ENCODE measurements around the gene TTC31.

The TTC31 gene

DNA sequence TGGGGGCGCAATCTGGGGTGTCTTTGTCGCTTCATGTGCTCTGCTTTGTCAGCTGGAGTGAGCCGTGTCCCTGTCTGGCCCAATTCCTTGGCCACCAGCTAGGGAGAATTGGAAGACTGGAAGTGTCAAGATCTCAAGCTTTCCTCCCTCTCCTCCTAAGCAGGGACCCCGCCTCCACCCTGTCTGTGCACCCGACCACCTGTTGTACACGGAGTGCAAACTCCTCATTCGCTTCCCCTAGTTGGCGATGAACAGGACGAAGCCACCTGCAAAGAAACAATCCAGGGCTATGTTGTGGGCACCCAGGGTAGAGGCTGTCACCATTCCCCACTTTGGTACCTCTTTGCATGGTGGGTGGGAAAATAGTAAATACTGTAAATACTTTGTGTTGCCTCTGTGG, 44.9 kb downstream of the TTC31 start:
- no peak for DNase-seq

DNA sequence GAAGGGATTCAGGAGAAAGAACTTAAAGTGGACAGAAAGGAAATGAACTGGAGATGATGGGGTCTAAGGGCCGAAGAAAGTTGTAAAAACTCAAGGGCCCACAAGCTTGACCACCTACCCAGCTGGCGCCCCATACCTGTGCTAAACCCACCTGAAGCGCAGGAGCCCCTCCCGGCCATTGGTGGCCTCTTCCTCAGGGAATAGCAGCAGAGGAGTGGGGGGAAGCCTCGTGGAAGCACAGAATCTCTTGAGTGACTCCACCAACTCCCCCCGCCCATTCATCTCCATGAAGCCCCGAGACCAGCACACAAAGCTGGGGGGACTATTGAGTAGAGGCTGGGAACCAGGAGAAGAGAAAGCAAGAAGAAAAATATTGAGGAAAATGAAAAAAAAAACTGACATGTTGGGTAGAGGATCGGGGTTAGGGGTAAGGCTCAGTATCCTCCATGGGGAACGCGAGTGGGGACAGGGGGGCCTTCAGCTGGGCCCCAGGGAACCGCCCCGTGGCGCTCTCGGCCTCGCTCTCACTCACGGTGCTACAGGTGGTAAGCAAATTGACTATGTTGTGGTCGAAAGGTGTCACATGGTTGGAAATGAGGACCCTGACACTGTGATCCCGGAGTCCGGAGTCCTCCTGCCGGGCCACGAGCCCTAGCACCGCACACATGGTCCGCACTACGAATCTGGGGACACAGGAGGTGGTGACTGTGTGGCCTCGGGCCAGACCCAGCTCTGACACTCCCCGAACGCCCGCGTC, 45.9 kb downstream of the TTC31 start:
- DNase-seq: no peak

DNA sequence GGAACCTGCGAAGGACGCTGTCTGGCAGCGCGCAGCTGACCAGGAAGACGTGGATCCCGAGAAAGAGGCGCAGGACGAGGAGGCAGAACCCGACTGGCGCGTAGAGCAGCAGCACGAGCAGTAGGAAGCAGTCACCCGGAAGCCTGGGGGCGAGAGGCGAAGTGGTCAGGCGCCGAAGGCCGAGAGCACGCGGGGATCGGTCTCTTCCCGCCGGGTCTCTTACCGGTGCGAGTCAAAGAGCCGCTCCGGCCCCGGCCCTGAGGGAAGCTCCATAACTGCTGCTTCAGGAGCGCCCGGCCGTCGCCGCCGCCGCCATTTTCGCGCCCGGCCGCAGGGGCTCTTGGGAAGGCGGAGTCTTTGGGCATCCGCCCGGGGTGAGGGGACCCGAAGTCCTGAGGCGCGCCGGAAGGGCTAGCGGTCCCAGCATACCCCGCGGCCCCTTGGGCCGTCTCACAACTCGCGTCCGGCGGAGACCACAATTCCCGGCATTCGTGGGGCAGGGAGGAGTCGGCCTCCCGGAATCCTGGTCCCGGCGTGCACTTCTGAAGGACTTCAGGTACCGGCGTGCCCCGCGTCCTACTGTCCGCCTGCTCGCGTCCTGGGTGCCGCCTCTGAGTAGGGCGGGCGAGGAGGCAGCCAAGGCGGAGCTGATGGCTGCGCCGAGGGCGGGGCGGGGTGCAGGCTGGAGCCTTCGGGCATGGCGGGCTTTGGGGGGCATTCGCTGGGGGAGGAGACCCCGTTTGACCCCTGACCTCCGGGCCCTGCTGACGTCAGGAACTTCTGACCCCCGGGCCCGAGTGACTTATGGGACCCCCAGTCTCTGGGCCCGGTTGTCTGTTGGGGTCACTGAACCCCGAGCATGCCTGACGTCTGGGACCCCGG, 46.7 kb downstream of the TTC31 start, which contains the start of the genes AUP1 and HTRA2:
Gene AUP1, minus strand, starts transcription at position 350 of the 882 bp plus-strand sequence. Its CDS starts 77 bp downstream, at position 273.
Gene HTRA2, plus strand, starts transcription at position 577 of the 882 bp plus-strand sequence. Its CDS starts 74 bp downstream, at position 651.
- peak; percentile 99 for DNase-seq

DNA sequence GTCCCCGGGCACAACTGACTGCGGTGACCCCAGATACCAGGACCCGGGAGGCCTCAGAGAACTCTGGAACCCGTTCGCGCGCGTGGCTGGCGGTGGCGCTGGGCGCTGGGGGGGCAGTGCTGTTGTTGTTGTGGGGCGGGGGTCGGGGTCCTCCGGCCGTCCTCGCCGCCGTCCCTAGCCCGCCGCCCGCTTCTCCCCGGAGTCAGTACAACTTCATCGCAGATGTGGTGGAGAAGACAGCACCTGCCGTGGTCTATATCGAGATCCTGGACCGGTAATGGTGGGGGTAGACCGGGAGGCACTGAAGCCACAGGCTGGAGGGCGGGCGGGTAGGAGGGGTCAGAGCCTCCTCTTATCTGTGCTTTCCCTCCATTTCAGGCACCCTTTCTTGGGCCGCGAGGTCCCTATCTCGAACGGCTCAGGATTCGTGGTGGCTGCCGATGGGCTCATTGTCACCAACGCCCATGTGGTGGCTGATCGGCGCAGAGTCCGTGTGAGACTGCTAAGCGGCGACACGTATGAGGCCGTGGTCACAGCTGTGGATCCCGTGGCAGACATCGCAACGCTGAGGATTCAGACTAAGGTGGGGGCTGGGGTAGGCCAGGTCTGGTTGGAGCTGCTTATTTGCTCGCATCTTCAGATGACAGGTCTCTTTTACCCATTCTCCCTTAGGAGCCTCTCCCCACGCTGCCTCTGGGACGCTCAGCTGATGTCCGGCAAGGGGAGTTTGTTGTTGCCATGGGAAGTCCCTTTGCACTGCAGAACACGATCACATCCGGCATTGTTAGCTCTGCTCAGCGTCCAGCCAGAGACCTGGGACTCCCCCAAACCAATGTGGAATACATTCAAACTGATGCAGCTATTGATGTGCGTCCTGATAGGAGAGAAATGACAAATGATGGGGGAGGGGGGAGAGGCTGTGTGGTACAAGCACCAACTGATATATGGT, 47.6 kb downstream of the TTC31 start:
- DNase-seq: peak; percentile 82

DNA sequence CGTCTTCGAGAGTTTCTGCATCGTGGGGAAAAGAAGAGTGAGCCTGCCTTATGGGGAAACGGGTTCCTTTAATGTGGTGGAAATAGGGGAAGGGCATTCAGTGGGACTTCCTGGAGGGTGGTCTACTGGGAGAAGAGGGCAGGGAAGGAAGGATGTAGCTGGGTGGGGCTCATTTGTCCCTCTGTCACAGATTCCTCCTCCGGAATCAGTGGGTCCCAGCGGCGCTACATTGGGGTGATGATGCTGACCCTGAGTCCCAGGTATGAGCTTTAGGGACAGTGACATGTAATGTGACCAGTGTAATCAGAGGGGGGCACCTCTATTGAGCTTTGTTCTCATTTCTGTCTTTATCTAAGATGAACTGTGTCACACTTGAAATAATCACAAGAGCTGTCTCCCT, 48.8 kb downstream of the TTC31 start:
- DNase-seq: no peak

DNA sequence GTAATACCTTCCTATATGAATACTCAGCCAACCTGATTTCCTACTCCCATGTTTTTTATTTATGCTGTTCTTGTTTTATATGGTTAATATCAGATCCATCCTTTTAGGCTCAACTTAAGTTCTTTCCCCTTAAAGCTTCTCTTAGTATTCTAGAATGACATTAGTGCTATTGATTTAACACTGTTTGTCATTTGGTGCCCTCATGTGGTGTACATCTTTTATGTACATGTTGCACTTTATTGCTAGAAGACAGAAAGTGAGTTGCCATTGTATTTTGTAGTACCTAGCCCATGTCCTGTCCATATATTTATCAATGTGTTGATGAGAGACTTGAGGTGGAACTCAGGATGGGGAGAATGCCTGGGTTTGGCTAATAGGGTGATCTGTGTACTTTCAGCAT, 49.3 kb downstream of the TTC31 start:
- DNase-seq: peak; percentile 51

DNA sequence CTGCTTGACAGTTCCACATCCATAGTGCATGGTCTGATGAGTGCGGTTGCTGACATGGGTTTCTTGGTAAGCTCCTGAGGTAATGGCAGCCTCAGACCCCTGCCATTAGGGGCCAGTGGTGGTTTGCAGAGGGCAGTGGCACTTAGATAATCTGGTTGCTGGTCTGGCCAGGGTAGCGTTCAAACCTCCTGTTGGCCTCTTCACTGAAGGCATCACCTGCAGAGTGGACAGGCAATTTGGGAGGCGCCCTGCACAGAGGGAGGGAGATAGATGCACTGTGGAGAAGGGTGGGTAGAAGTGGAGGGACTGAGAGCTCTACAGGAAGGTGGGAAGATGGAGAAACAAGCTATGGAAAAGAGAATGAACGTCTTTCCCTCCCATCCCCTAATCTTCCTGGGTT, 50.6 kb downstream of the TTC31 start:
- DNase-seq: no peak

DNA sequence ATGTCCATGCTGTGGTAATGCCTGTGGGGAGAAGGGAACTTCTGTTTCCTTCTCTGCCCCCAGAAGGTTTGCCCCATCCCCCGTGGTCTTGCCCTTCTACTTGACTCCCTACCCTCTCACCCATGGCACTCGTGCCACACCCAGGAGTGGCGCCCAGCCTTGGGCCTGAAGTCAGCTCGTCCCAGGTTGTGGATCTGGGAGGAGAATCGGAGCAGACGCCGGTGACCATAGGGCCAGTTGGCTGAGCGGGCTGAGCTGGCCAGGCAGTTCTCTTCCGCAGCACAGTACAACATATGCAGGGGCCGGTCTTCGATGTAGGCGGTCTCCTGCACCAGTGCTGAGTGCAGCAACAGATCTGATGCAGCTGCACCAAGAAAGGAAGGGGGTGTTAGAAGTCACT, 51.5 kb downstream of the TTC31 start:
- no peak for DNase-seq

DNA sequence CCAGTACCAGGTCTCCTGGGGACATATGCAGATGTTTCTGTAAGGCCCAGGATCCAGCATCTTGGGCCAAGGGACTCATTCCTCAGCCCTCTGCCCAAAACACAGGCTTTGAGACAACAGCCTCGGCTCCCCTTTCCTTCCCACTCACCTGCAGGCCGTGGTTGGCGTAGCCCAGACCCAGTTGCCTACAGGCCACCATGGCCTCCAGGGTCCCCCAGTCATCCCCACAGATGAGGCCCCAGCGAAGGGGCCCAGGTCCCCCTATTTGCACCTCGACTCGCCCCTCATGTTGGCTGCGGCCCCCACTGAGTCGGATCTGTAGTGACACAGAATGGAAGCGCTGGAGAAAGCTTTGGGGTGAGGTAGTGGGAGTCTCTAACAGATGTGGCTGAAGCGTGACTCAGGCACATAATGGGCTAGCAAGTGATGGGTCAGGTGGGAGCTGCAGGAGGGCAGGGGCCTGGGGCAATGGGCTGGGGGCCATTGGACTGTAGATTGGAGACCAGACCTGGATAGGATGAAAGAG, 52.6 kb downstream of the TTC31 start:
- DNase-seq: no peak

DNA sequence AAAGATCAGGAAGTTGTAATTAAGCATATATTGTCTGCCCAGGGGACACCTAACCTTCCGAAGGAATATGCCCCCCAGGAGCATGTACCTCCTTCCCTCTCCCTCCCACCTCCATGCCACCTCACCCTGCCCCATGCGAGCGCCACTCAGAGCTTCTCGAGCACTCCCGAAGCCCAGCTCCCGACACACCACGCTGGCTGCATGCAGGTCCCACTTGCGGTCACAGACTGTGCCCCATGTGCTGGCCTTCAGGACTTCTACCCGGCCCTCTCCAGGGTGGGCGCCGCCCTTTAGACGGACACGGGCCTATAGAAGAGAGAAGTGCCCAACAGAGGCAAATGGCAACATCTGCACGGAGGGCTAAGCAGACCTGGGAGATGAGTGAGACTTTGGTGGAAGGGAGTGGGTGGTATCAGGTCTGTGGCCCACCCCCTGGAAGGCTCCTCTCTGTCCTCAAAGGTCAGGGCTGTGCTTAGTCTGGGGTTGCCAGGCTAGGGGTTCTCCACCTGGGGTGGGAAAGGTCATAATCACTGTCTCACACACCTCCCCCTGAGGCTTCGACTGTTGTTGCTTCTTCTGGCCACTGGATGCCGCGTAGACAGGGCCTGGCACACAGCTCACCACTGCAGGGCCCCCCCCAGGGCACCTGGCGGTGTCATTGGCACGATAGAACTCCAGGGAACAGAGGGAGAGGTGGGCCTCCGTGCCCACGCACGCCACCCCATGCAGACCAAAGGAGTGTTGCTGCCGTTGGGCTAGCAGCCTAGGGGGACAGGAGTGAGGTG, 53.5 kb downstream of the TTC31 start:
- no peak for DNase-seq

DNA sequence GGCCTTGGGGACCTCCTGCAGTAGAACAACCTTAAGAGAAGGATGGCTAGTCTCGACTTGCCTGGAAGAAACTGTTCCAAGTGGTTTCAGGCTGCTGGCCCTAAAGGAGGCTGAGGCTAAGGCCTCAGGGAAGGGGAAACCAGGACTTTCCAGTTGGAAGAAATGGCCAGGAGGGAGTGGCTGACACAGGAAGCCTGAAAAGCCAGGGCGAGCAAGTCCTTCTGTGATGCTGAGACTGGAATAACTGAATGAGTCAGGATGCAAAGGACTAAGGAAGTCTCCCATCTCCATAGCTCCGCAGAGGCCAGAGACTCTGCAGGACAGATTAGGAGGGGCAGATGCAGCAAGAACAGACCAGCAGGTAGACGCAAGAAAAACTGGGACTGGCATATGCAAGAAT, 54.3 kb downstream of the TTC31 start:
- no peak for DNase-seq

DNA sequence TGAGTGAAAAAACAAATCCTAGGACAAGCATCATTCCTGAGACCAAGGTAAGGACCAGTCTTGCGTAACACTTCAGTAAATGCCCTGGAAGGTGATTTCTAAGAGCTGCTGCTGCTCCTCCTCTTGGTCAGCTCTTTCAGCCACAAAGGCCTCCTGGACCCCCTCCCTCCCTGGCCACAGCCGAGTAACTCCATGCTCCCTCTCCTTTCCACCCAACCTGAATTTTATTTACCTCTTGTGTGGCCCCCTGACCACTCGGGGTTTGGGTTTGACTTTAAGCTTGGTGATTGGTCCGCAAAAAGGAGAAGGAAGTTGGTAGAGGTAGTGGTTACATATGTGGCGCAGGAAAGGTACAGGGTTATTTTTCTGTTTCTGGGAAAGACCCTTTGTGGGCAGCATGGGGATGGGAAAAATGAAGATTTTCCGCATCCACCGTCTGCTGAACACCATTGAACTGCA, 56.0 kb downstream of the TTC31 start:
- DNase-seq: no peak

DNA sequence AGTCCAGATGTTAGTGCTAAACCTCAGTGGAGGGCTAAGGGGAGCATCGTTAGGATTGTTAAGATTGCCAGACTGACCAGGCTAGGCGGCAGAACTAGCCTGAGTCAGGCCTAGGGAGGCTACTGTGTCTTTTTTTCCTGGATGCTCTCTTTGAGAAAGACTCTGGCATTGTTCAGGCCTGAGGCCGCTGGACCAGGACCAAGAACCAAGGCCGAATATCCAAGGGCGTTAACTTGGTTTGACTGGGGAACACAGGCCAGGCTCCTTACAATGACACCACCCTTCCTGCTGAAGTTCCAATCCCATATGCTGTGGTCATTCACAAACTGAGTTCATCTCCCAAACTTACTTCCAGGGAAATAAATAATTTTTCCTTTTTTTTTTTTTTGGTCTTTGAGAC, 57.4 kb downstream of the TTC31 start:
- DNase-seq: no peak

DNA sequence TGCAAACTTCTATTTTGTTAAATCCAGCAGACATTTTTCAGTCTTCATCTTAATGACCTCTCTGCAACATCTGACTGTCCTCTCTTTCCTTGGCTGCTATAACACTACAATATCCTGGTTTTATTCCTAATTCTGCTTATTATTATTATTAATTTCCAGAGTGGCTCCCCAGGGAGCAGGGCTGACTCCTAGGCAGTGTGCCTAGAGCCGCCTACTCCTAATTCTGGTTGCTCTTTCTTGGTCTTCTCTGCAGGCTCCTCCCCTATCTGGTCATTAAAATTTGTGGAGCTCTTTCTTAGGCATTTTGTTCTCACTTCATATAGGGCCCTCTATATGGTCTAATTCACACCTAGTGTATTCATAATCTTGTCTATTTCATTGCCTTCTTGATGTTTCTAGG, 60.1 kb downstream of the TTC31 start:
- no peak for DNase-seq

Data from activated CD4-positive, alpha-beta T cell treated with anti-CD3 and anti-CD28 coated beads, Interleukin-2, amount 50 U/mL, for 16 hours (primary cell).